Medulla oblongata (tissue), 1 donor: ENCODE data around the gene APOL4.
"Not testable (repeated sequence)": the region's sequence is repeated elsewhere in the genome, so short reads cannot be mapped to it uniquely, and the experiment has no call there.

Experiments used
- DNase-seq: peaks from one replicate; pipeline ENCODE4 v3.0.0-alpha.2; 2015; ENCODE audit errors: extremely low spot score

APOL4 gene

DNA sequence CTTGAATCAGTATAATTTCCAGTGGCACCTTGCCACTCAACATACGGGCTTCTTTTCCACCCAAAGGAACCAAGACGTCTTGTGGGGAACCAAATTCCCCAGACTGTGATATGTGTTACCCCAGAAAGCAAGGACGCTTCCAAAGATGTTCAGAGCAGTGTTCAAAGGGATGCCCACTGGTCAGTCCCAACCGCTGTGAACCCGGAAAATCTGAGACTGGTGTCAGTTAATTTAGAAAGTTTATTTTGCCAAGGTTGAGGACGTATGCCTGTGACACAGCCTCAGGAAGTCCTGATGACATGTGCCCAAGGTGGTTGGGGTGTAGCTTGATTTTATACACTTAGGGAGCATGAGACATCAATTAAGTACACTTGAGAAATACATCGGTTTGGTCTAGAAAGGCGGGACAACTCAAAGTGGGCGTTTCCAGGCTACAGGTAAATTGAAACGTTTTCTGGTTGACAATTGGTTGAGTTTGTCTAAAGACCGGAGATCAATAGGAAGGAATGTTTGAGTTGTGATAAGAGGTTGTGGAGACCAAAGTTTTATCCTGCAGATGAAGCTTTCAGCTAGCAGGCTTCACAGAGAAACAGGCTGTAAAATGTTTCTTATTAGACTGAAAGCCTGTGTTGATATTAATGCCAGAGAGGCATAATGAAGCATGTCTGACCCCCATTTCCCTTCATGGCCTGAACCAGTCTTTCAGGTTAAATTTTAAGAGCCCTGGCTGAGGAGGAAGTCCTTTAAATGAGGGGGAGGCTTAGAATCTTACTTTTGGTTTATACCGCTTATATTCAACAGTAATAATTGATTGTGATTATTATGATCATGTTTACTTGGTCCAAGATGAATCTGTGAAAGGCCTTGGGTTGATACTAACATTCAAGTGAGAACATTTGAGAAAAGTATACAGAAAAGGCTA is 47.8 kb downstream of the APOL4 start:
- no peak for DNase-seq

DNA sequence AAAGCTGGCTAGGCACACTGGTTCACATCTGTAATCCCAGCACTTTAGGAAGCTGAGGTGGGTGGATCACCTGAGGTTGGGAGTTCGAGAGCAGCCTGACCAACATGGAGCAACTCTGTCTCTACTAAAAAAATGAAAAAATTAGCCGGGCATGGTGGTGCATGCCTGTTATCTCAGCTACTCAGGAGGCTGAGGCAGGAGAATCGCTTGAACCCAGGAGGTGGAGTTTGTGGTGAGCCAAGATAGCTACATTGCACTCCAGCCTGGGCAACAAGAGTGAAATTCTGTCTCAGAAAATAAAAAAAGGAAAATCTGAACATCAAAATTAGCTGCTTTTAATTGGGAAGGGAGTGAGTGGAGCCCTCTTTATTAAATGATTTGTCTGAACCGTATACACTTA is 48.8 kb downstream of the APOL4 start:
- DNase-seq: not testable (repeated sequence)

DNA sequence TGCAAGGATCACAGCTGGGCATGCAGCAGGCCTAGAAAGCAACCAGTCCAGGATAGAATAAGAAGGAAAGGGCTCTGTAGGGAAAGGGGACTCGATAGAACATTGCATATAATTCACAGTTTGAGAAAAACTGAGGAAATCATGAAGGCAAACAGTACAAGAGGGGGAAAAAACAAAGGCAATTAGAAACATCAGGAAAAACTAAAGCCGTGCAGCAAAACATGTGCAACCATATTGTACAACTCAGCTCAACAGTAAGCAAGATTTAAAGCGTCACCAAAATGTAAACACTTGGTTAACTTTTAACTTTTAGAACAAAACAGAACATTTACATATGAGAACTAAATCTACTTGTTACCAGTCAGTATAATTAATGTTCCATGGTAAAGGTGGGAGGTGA is 49.5 kb downstream of the APOL4 start:
- no peak for DNase-seq

DNA sequence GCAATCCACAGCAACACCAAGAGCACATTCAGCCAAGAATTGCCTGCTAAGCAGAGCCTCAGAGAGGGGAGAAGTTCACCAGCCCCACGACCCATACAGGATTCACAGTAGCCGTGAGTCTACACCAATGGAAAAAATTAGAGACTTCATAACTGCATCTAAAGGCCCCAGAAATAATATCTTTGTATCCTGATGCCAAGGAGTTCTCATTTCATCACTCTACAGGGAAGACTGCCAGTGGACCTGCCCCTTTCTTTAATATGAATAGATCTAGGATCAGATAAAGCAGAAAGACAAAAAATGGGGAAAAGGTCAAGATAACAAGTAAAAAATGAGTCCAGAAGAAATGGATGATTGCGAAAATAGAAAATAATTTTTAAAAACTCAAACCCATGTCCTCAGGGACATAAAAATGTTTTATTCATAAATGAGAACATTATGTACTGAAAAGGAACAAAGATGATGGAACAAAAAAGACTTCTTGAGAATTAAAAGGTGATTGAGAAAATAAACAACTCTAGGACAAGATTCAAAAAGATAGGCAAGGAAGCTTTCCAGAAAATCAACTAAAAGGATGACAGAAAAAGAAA is 50.5 kb downstream of the APOL4 start:
- no peak for DNase-seq

DNA sequence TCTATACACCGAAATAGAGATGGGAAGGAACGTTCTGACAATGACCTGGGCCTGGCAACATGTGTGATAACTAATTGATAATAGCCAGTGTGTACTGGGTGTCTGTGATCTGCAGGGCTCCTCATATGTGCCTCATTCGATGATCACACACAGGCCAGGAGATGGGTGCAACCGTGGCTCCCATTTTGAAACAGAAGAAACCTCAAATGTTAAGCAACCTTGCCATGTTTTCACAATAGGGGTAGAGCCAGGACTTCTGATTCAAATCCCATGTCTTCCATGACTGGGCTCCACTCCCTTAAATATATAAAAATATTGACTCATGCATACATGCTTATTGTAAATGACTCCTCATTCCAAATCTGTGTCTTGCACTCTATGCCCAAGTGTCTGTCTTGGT is 52.2 kb downstream of the APOL4 start:
- no peak for DNase-seq

DNA sequence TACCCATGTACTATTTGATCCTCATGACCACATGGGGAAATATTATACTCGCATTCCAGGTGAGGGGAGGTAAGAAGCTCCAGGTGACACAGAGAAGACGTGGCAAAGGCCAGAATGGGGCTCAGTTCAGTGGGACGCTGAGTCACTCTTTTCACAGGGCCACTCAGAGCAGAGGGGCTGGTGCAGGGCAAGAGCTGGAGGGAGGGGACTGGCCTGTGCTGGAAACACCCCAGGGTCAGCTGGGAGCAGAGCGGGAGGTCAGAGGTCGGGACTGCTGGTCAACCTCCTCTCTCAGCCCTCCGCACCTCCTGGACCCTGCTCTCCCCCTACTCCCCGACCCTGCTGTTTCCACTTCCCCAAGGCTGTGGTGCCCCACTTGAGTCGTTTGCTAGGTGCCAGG is 53.2 kb downstream of the APOL4 start:
- DNase-seq: no peak

DNA sequence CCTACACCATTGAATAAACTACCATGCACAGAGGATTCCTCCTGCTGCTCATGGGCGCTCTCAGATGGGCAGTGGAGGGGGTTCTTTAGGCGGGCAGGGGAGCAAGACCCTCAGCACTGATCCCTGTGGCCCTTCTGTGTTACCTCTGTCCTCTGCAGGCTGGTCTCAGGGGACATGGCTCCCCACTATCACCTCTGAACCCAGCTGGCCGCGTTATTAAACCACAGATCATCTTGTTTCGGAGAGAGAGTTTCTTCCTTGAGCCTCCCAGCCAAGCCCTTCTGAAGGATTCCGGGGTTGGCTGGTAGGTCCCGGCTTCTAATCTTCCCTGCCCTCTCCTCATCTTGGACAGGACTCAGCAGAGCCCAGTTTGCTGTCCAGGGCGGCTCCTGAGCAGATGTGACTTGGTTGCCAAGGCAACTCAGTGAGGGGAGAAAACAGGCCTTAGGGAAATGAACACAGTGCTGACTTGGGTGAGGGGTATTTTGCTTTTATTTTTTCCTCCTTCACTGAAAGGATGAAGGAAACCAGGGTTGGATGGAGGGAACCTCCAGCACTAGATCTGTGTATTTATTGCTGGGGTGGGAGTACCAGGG is 54.3 kb downstream of the APOL4 start:
- DNase-seq: no peak

DNA sequence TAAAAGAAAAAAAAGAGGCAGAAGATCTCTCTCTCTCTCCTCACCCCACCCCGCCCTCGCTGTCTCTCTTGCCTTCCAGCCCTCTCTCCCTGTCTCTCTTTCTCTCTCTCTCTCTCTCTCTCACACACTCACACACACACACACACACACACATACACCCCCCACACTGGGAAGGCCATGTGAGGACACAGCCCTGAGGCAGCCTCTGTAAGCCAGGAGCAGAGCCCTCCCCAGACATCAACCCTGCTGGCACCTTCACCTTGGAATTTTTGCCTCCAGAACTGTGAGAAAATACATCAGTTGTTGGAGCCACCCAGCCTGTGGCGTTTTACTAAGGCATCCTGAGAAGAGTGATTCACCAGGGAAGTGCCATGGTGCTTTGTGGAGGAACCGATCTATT is 55.7 kb downstream of the APOL4 start:
- DNase-seq: no peak

DNA sequence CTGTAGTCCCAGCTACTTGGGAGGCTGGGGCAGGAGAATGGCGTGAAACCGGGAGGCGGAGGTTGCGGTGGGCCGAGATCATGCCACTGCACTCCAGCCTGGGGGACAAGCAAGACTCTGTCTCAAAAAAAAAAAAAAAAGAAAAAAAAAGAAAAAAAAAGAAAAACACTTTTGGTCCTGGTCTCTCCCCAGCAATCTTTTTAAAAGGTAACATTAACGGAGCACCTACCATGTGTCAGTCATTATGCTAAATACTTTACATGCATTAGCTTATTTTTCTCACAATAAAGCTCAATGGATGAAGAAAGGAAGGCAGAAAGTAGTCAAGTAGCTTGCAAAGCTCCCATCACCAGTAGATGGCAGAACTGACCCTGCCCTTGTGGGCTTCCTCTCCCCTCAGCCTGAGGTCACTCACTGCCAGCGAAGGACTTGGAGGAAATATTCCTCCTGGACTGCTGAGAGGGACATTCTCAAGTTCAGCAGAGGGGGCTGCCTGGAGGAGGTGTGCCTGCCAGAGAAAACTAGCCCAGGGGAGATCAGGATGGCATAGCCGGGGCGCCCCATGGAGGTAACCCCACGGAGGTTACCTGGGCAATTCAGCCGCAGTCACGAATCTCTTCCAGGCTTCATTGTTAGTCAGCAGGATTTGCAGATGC is 56.6 kb downstream of the APOL4 start:
- DNase-seq: peak; percentile 87

DNA sequence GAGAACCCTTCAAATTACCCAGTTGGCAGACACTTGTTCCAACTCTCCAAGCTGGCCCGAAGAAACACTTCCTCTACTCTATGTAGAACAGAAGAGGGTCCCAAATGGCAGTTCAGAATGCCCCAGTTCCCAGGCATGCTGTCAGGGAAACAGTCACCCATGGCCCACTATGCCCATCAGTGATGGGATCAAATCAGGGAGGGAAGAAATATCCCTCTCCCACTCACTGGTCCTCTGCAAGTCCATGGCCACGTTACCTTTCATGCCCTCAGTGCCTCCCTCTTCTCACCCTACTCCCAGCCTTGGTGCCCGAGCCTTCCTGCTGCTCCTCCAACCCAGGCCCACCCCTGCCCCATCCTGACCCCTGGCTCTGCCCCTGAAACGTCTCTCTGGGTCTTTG is 57.7 kb downstream of the APOL4 start:
- DNase-seq: no peak

DNA sequence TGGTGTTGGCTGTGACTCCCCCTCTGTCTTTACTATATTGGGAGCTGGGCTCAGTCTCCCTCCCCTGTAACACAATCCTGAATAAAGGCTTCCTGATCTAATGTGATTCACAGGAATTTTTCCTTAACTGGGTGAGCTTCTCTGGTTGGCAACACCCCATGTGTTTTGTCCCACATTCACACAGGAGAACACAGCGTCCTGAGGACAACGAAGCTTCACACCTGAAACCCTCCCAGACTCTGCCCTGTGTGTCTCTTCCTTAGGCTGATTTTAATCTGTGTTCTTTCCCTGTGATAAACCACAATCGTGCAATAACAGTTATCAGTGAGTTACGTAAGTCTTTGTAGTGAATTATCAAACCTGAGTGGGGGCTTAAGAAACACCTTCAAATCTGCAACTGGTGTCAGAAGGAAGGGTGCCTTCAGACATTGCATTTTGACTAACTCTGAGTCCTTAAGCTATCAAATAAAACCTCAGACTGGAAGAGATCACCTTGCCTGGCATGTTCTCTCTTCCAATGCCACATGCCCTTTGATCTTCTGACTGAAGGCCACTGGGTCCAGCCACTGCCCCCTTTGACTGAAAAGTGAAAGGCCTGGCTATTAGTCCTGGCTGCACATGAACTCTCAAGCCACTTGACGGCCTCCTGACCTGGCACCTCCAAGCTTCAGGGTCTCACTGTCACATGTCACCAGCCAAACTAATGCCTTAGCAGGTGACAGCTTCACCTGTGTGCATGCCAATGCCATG is 58.4 kb downstream of the APOL4 start:
- no peak for DNase-seq

DNA sequence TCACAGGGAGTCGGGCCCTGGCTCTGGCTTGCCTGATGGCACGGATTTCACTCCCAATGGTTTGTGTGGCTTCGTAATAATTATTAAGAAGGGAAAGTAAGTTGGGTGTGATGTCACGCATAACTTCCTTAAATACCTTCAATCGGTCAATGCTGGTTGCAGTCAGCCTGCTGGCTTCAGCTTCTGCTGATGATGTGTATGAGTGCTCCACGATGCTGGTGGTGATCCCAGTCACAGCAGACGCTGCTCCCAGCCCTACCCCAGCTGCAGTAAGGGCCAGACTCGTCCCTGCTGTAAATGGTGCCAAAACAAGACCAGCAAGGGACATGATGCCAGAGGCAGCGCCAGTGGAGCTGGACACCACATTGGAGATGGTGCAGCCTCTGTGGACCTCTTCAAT is 60.1 kb downstream of the APOL4 start:
- no peak for DNase-seq
